Fibroblast of the aortic adventitia (primary cell): Measurements from ENCODE around the gene PEX11B. TPM values are rescaled to one million over a fixed set of nuclear protein-coding genes. Genes with fewer than 3 reads are reported as not detected.

Experiments
- DNase-seq: peaks from one replicate; pipeline ENCODE4 v3.0.0-alpha.2; 2010; ENCODE audit warnings: low read depth
- H3K4me3 ChIP-seq: 2 replicates; pipeline ENCODE4 v1.5.1; 2011; ENCODE audit warnings: low read depth, mild to moderate bottlenecking, control low read depth, low read length, moderate library complexity
- total RNA-seq: library from RNA; depleted of rRNA; stranded (reverse); fragments of >200 nt; gene quantifications from 2 replicates; pipeline ENCODE4 v1.2.3, GENCODE V29; 2012; ENCODE audit warnings: low replicate concordance
- TF ChIP-seq, protein P1 (sequence below): IDR thresholded peaks from 2 replicates; pipeline ENCODE4 v1.5.1; 2011; ENCODE audit warnings: mild to moderate bottlenecking, low read length, control low read depth, inconsistent platforms; ENCODE audit not compliant: insufficient read depth

Gene PEX11B
- total RNA-seq, 1 donor, result 26.8 TPM

DNA sequence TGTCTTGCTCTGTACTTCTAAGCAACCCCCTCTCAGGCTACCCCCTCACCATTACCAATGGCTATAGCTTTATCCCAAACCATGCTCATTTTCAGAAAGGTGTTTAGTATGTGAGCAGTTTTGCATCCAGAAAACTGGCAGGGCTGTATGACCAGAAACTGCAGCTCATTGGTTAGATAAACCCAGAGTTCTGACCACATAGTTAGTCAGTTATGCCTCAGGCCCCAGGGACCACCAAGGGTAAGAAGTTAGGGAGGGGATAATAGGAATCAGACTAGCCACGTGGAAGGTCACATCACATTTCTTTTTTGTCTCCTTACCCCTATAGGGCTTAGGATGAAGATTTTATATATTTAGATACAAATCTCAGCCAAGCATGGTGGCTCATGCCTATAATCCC lies 9.9 kb downstream of the PEX11B start:
- H3K4me3 ChIP-seq, result no peak overlapping the region
- TF ChIP-seq, protein P1, sequence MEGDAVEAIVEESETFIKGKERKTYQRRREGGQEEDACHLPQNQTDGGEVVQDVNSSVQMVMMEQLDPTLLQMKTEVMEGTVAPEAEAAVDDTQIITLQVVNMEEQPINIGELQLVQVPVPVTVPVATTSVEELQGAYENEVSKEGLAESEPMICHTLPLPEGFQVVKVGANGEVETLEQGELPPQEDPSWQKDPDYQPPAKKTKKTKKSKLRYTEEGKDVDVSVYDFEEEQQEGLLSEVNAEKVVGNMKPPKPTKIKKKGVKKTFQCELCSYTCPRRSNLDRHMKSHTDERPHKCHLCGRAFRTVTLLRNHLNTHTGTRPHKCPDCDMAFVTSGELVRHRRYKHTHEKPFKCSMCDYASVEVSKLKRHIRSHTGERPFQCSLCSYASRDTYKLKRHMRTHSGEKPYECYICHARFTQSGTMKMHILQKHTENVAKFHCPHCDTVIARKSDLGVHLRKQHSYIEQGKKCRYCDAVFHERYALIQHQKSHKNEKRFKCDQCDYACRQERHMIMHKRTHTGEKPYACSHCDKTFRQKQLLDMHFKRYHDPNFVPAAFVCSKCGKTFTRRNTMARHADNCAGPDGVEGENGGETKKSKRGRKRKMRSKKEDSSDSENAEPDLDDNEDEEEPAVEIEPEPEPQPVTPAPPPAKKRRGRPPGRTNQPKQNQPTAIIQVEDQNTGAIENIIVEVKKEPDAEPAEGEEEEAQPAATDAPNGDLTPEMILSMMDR, result no peak
- peak; percentile 66 for DNase-seq

DNA sequence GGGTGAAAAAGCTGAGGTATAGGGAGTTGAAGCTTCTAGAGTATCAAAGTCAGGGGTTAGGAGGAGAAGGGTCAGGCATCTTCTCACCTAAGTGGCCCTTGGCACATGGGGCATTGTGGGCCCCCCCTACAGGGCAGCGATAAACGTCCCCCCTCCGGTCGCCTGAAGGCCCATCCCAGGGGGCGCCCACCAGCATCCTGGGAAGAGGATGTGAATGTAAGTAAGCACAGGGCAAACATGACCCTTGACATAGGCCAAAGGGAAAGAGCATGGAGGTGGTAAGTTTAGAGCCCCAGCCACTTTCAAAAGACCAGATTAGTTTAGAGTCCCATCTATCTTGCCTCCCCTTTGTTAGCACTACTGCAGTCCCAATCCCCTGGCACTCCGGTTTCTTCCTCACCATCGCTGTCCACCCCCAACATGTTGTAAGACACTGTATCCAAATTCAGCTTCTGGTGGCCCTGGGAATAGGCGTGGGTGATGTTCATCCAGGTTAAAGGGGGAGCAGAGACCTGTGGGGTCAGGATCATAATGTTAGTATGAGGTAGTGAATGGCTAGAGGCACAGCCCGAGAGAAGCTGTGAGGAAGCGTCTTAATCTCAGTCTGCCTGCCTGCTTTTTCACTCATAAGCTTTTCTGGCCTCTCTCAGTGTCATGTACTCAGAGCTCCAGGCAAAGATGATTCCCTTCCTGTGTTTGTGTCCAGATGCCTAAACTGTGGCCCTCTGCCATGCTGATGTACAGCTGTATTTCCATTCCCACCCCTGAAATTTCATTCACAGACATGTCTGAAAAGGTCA lies 11.4 kb downstream of the PEX11B start:
- H3K4me3 ChIP-seq, result no peak overlapping the region
- peak; percentile 30 for DNase-seq
- TF ChIP-seq, protein P1, result no peak

DNA sequence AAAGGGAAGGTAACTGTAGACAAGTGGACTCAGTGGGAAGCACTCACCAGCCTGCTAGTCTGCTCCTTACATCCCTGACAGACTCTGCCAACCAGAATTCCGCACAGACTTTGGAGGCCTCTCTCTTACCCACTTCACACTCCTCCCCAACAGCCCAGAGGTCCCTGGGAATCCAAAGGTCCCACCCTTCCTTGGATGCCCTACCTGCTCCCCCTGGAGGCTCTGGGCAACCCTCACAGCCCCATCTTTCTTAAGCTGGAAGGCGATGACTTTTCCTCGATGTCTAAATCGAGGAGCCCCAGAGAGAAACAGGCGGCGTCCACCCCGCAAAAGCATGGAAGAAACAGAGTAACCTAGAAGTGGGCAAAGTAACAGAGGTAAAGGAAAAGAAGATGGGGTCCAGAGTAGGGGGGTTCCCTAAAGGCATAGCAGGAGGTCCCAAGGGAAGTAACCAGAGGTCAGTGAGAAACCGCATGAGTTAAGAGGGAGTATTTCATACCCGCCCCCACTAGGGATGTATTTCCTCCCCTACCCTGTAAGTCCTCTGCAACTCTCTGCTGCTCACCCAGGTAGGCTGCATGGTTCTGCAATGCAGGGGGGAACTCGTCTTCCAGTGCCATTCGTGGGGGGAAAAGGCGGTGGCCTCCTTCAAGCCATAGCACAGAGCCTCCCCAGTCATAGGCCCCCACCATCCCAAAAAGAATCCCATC lies 17.1 kb downstream of the PEX11B start:
- DNase-seq, result no peak
- TF ChIP-seq, protein P1, result no peak
- no peak overlapping the region for H3K4me3 ChIP-seq

DNA sequence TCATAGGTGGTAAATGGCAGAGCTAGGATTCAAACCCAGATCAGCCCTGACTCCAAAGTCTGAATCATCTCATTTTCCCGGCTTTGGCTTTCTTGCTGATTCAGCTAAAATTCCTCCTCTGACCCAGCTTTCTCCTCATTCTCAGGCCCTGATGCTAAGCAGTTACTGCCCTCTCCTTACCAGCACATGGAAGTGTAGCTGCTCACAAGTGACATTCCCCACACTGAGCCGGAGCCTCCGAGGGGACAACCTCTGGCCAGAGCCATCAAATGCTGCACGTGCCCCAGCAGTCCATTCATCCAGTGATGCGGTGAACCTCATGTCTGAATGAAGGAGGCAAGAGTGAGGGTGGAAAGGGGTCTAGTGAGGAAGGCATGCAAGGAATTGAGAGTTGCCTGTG lies 19.8 kb downstream of the PEX11B start:
- no peak for DNase-seq
- H3K4me3 ChIP-seq, result no peak overlapping the region
- TF ChIP-seq, protein P1, result no peak

DNA sequence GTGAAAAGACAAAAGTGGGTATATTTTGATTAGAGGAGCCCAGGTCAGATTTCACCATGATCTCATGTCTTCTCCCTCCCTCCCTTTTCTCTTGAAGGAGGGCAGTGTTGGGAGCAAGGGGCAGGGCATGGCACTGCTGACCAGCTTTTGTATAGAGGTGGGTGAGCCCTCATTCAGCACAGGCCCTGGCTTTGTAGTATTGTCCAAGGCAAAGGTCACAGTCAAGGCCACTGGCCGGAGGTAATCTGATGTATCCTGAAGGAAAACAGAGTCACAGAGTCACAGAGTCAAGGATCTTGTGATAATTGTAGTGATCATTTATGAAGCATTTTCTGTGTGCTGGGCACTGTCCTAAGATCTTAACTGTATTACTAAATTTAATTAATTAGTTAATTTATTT lies 20.5 kb downstream of the PEX11B start:
- TF ChIP-seq, protein P1, result no peak
- no peak for DNase-seq
- no peak overlapping the region for H3K4me3 ChIP-seq

DNA sequence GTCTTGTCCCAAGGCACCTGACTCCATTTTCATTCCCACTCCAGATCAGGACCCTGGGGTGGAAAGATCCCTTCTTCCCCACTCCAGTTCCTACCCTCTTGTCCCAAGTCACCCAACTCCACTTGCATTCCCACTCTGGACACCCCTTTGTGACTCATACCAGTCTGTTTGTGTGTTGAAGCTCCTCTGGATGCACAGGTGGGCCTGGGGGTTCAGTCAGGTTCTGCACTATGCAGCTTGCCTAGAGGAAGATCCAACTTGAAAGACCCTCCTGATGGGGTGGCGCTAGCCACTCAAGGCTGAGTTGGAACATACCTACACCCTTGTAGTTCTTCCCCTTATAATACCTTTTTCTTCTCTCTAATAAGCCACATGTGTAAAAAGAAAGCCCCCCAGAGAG lies 23.0 kb downstream of the PEX11B start:
- TF ChIP-seq, protein P1, result no peak
- no peak overlapping the region for H3K4me3 ChIP-seq
- no peak for DNase-seq
